IMR-90 (cell line): Measurements from ENCODE around the gene H2BK1.

Experiments
- BHLHE40 ChIP-seq: fragments of 150-350 bp; IDR thresholded peaks from 2 replicates; pipeline ENCODE4 v1.6.1; 2016; ENCODE audit warnings: mild to moderate bottlenecking, low read depth, low read length
- CEBPB ChIP-seq: IDR thresholded peaks from 2 replicates; pipeline ENCODE4 v1.6.1; 2012; ENCODE audit warnings: low read depth, low read length, improper control_type of control experiment
- CTCF ChIP-seq: conservative IDR thresholded peaks from 2 replicates; pipeline ENCODE4 v1.5.1; 2012; ENCODE audit warnings: mild to moderate bottlenecking, low read depth, low read length, improper control_type of control experiment
- FOS ChIP-seq: fragments of 150-350 bp; IDR thresholded peaks from 2 replicates; pipeline ENCODE4 v1.6.1; 2016; ENCODE audit warnings: low read depth, low read length
- MAFK ChIP-seq: IDR thresholded peaks from 2 replicates; pipeline ENCODE4 v1.6.1; 2012; ENCODE audit warnings: low read depth, low read length, improper control_type of control experiment
- MAZ ChIP-seq: IDR thresholded peaks from 2 replicates; pipeline ENCODE4 v1.6.1; 2012; ENCODE audit warnings: low read depth, mild to moderate bottlenecking, low read length, improper control_type of control experiment, moderate library complexity, borderline replicate concordance
- POLR2A ChIP-seq: IDR thresholded peaks from 2 replicates; pipeline ENCODE4 v1.6.1; 2012; ENCODE audit warnings: mild to moderate bottlenecking, low read depth, low read length
- RAD21 ChIP-seq: IDR thresholded peaks from 2 replicates; pipeline ENCODE4 v1.6.1; 2012; ENCODE audit warnings: low read length, improper control_type of control experiment
- RFX5 ChIP-seq: IDR thresholded peaks from 2 replicates; pipeline ENCODE4 v1.8.0; 2012; ENCODE audit warnings: low read depth, mild to moderate bottlenecking, low read length, moderate library complexity
- SMC3 ChIP-seq: fragments of 150-350 bp; IDR thresholded peaks from 2 replicates; pipeline ENCODE4 v1.6.1; 2016; ENCODE audit warnings: low read depth, mild to moderate bottlenecking, antibody characterized with exemption, low read length, moderate library complexity
- USF2 ChIP-seq: fragments of 150-350 bp; IDR thresholded peaks from 2 replicates; pipeline ENCODE4 v1.6.1; 2017; ENCODE audit warnings: mild to moderate bottlenecking, antibody characterized with exemption, low read length, low read depth

DNA sequence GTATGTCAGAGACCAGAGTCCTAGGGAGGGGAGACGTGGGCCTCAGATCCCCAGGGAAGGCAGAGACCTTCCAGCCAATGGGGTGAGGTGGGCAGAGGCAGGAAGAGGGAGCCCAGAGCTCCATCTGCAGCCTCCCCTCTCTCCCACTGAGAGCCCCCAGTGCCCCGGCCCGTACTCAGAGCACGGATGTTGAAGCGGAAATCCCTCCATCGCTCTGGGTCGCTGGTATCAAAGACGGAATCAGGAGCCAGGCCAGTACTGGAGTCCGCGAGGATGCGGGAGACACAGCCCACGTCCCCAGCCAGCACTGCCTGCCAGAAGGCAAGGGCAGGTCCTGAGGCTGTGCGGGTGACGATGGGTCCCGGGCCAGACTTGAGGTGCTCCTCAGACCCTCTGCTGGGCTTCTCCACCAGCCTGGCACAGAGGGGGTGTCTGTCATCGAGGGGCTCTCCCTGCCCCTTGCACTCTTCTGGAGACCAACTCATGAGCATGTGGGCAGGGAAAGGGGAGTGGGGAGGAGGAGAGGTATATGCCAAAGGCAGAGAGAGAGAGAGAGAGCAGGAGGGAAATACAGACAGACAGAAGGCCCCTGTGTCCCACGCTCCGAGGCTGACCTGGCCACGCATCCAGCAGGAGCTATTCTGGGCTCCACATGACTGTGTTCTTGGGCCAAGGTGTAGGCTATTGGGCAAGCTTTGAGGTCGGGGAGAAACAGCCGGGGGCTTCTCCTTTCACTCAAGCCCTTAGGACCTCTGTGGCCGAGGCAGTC is 23.5 kb downstream of the H2BK1 start, which contains the start of gene ASB10:
- TF ChIP-seq POLR2A, result no peak
- no peak for TF ChIP-seq CTCF
- TF ChIP-seq USF2, result no peak
- no peak for TF ChIP-seq RAD21
- TF ChIP-seq BHLHE40, result no peak
- TF ChIP-seq MAZ, result no peak
- TF ChIP-seq MAFK, result no peak
- no peak for TF ChIP-seq FOS
- TF ChIP-seq CEBPB, result no peak
- no peak for TF ChIP-seq RFX5
- no peak for TF ChIP-seq SMC3
